GM21381 (cell line): ENCODE measurements around the gene RABL3.
"Not testable (repeated sequence)": the region's sequence is repeated elsewhere in the genome, so short reads cannot be mapped to it uniquely, and the experiment has no call there.

Experiments
- ATAC-seq: cut with Tn5 transposase; IDR thresholded peaks from one replicate; pipeline ENCODE4 v1.9.1; 2021; ENCODE audit warnings: mild to moderate bottlenecking, moderate library complexity; ENCODE audit not compliant: unreplicated experiment

Gene RABL3

GRCh38 chr3:120649830-120650233 is 92.5 kb downstream of the RABL3 start:
- ATAC-seq = no peak

- ATAC-seq = no peak
Observed at GRCh38 chr3:120648290-120648689, 94.0 kb downstream of the RABL3 start.

GRCh38 chr3:120646771-120647432 is 95.4 kb downstream of the RABL3 start:
- ATAC-seq = no peak

- ATAC-seq = no peak
Observed at GRCh38 chr3:120645083-120645845, 97.1 kb downstream of the RABL3 start.

GRCh38 chr3:120642368-120642948 is 99.9 kb downstream of the RABL3 start:
- no peak for ATAC-seq

- ATAC-seq = no peak
Observed at GRCh38 chr3:120641696-120642246, 100.5 kb downstream of the RABL3 start.

- ATAC-seq = no peak
Observed at GRCh38 chr3:120640231-120640630, 102.1 kb downstream of the RABL3 start.

GRCh38 chr3:120638820-120639219 is 103.5 kb downstream of the RABL3 start:
- not testable (repeated sequence) for ATAC-seq

GRCh38 chr3:120637851-120638559 is 104.3 kb downstream of the RABL3 start:
- ATAC-seq = no peak

- no peak for ATAC-seq
Observed at GRCh38 chr3:120636795-120637401, 105.4 kb downstream of the RABL3 start.
